Fibroblast of lung (primary cell): ENCODE results near the gene FGGY. TPM values are rescaled to one million over a fixed set of nuclear protein-coding genes. Genes with fewer than 3 reads are reported as not detected.
"Not testable (repeated sequence)": the region's sequence is repeated elsewhere in the genome, so short reads cannot be mapped to it uniquely, and the experiment has no call there.

Source experiments
- DNase-seq, 2 donors: peaks; one replicate each; pipeline versions ENCODE4 v3.0.0 to v3.0.0-alpha.2; 2010; ENCODE audit warnings: low read depth in 2 of 2
- H2AFZ ChIP-seq: 2 replicates; pipeline ENCODE4 v1.5.1; 2012; ENCODE audit warnings: low read length, control low read depth, inconsistent platforms
- H3K27ac ChIP-seq: 2 replicates; pipeline ENCODE4 v1.5.1; 2011; ENCODE audit warnings: low read length, control low read depth; ENCODE audit not compliant: insufficient read depth
- H3K27me3 ChIP-seq: 2 replicates; pipeline ENCODE4 v1.5.1; 2011; ENCODE audit warnings: mild to moderate bottlenecking, low read length; ENCODE audit not compliant: control insufficient read depth, insufficient read depth
- H3K36me3 ChIP-seq: 2 replicates; pipeline ENCODE4 v1.5.1; 2011; ENCODE audit warnings: low read length; ENCODE audit not compliant: control insufficient read depth, insufficient read depth
- H3K4me1 ChIP-seq: 2 replicates; pipeline ENCODE4 v1.5.1; 2011; ENCODE audit warnings: low read length; ENCODE audit not compliant: control insufficient read depth, insufficient read depth; ENCODE audit errors: extremely low read depth
- H3K4me2 ChIP-seq: 2 replicates; pipeline ENCODE4 v1.5.1; 2011; ENCODE audit warnings: low read length, control low read depth; ENCODE audit not compliant: insufficient read depth; ENCODE audit errors: extremely low read depth
- H3K4me3 ChIP-seq, 4 experiments: fragments of 200-600 bp in 1 of 4; sonication (generic) in 1 of 4; replicated peaks in 1 of 4; 2 replicates each; pipeline ENCODE4 v1.5.1; 2011 to 2016; ENCODE audit warnings: low read length in 4 of 4, low read depth in 3 of 4, mild to moderate bottlenecking in 3 of 4, control low read depth in 2 of 4, inconsistent platforms in 1 of 4, mixed read lengths in 1 of 4; ENCODE audit not compliant: insufficient read depth in 1 of 4; ENCODE audit errors: control extremely low read depth in 1 of 4
- H3K79me2 ChIP-seq: 2 replicates; pipeline ENCODE4 v1.5.1; 2012; ENCODE audit warnings: mild to moderate bottlenecking, low read length, inconsistent platforms; ENCODE audit not compliant: control insufficient read depth, insufficient read depth
- H3K9ac ChIP-seq: 2 replicates; pipeline ENCODE4 v1.5.1; 2011; ENCODE audit warnings: mild to moderate bottlenecking, low read length, control low read depth; ENCODE audit not compliant: insufficient read depth
- H3K9me3 ChIP-seq: 2 replicates; pipeline ENCODE4 v1.5.1; 2012; ENCODE audit warnings: low read depth, low read length; ENCODE audit not compliant: control insufficient read depth, insufficient read depth
- H4K20me1 ChIP-seq: 2 replicates; pipeline ENCODE4 v1.5.1; 2011; ENCODE audit warnings: low read length; ENCODE audit not compliant: control insufficient read depth, insufficient read depth; ENCODE audit errors: extremely low read depth
- CTCF ChIP-seq, 2 donors: IDR thresholded peaks in 1 of 2; conservative IDR thresholded peaks in 1 of 2; 1 replicate in 1 of 2; 2 replicates in 1 of 2; pipeline ENCODE4 v1.5.1; 2011 to 2012; ENCODE audit warnings: low read length in 2 of 2, control low read depth in 1 of 2, inconsistent platforms in 1 of 2, low read depth in 1 of 2, mild to moderate bottlenecking in 1 of 2
- EZH2 ChIP-seq: IDR thresholded peaks from 2 replicates; pipeline ENCODE4 v1.5.1; 2012; ENCODE audit warnings: low read length, control low read depth, mild to moderate bottlenecking; ENCODE audit errors: missing control alignments
- polyA plus RNA-seq, 2 donors: library from polyadenylated mRNA; depleted of rRNA in 1 of 2; stranded (reverse) in 1 of 2; unstranded in 1 of 2; fragments of >200 nt; gene quantifications; 2 replicates each; pipeline ENCODE4 v1.2.1, GENCODE V29; 2011 to 2012; ENCODE audit warnings: missing spikeins in 1 of 2
- total RNA-seq: library from RNA; depleted of rRNA; stranded (reverse); fragments of >200 nt; gene quantifications from 2 replicates; pipeline ENCODE4 v1.2.1, GENCODE V29; 2014

Gene FGGY
- total and polyA plus RNA-seq, 2 donors (not counting 1 experiment from before 2014, with no cell fraction given): 9.5 to 32.4 TPM

- Histone ChIP-seq H3K27ac (no peak overlapping the region), H3K4me1 (peaks cover 5% of the 10 kb centered on the region), H2AFZ (no peak overlapping the region), H3K79me2 (no peaks in the 10 kb centered on the region), H4K20me1 (no peaks in the 10 kb centered on the region), H3K27me3 (no peaks in the 10 kb centered on the region), H3K36me3 (no peaks in the 10 kb centered on the region), H3K4me3 (no peak overlapping the region), H3K4me2 (no peak overlapping the region), H3K9me3 (no peaks in the 10 kb centered on the region), H3K9ac (no peak overlapping the region)
- TF ChIP-seq CTCF (conservative IDR thresholded peaks at IDR 0.05 in 1 of 2, IDR thresholded peaks at IDR 0.05 in 1 of 2; ENCODE audit: low read depth in 1 of 2, low read length in 2 of 2) (no peak), EZH2 (no peak)
- peak in 1 of 2 donors; percentile 75 for DNase-seq
Observed at GRCh38 chr1:59487335-59488031, 190.6 kb downstream of the FGGY start.

- H3K79me2 ChIP-seq: no peaks in the 10 kb centered on the region
- no peaks in the 10 kb centered on the region for H3K27me3 ChIP-seq
- DNase-seq: no peak
- H3K4me2 ChIP-seq: no peak overlapping the region
- H3K9ac ChIP-seq: no peak overlapping the region
- no peak for TF ChIP-seq CTCF (conservative IDR thresholded peaks at IDR 0.05 in 1 of 2, IDR thresholded peaks at IDR 0.05 in 1 of 2; ENCODE audit: low read depth in 1 of 2, low read length in 2 of 2)
- TF ChIP-seq EZH2: no peak
- no peak overlapping the region for H3K4me3 ChIP-seq
- H3K4me1 ChIP-seq: no peaks in the 10 kb centered on the region
- H3K36me3 ChIP-seq: no peaks in the 10 kb centered on the region
- H3K27ac ChIP-seq: no peak overlapping the region
- no peak overlapping the region for H2AFZ ChIP-seq
- H4K20me1 ChIP-seq: no peaks in the 10 kb centered on the region
- H3K9me3 ChIP-seq: no peaks in the 10 kb centered on the region
Observed at GRCh38 chr1:59492500-59492899, 195.6 kb downstream of the FGGY start.

GRCh38 chr1:59494145-59494833 lies 197.4 kb downstream of the FGGY start:
- no peaks in the 10 kb centered on the region for H3K9me3 ChIP-seq
- H3K4me3 ChIP-seq: no peak overlapping the region
- no peak overlapping the region for H3K4me2 ChIP-seq
- H3K27me3 ChIP-seq: no peaks in the 10 kb centered on the region
- no peaks in the 10 kb centered on the region for H4K20me1 ChIP-seq
- TF ChIP-seq CTCF (conservative IDR thresholded peaks at IDR 0.05 in 1 of 2, IDR thresholded peaks at IDR 0.05 in 1 of 2; ENCODE audit: low read depth in 1 of 2, low read length in 2 of 2): no peak
- TF ChIP-seq EZH2: no peak
- H3K4me1 ChIP-seq: no peaks in the 10 kb centered on the region
- no peak for DNase-seq
- no peak overlapping the region for H2AFZ ChIP-seq
- no peaks in the 10 kb centered on the region for H3K36me3 ChIP-seq
- H3K27ac ChIP-seq: no peak overlapping the region
- H3K79me2 ChIP-seq: no peaks in the 10 kb centered on the region
- H3K9ac ChIP-seq: no peak overlapping the region

- DNase-seq, H2AFZ ChIP-seq, H3K36me3 ChIP-seq, H3K4me1 ChIP-seq, H3K79me2 ChIP-seq, H3K27me3 ChIP-seq, H4K20me1 ChIP-seq, H3K4me3 ChIP-seq, H3K27ac ChIP-seq, H3K9me3 ChIP-seq, H3K9ac ChIP-seq, H3K4me2 ChIP-seq: not testable (repeated sequence)
Observed at GRCh38 chr1:59496156-59496555, 199.3 kb downstream of the FGGY start.
